ENCODE measurements around the gene GFY. TPM values are rescaled to one million over a fixed set of nuclear protein-coding genes. Genes with fewer than 3 reads are reported as not detected.

Gene GFY
- total and polyA plus RNA-seq, 9 of the 15 experiments (the other 6 are each of a cell fraction or from before 2014, with no cell fraction given): 0.06 to 0.40 (median 0.19) TPM; not detected in 3

- TF ChIP-seq SRSF7 (optimal IDR thresholded peaks at IDR 0.05; ENCODE audit: low read depth, low read length): no peak
- TF ChIP-seq ZNF696 (CRISPR knock-in tag; conservative IDR thresholded peaks at IDR 0.05): no peak; the same call in 1 of the 2 replicates
- no peak for TF ChIP-seq TEAD2 (tag; IDR thresholded peaks at IDR 0.05)
- TF ChIP-seq NR2F6 (CRISPR knock-in tag; IDR thresholded peaks at IDR 0.05): no peak
- no peak for TF ChIP-seq ARID2 (IDR thresholded peaks at IDR 0.05)
- TF ChIP-seq PTTG1 (tag; IDR thresholded peaks at IDR 0.05; ENCODE audit: low read depth): no peak
- no peak for TF ChIP-seq ZNF551 (CRISPR knock-in tag; IDR thresholded peaks at IDR 0.05)
- TF ChIP-seq, protein P1, sequence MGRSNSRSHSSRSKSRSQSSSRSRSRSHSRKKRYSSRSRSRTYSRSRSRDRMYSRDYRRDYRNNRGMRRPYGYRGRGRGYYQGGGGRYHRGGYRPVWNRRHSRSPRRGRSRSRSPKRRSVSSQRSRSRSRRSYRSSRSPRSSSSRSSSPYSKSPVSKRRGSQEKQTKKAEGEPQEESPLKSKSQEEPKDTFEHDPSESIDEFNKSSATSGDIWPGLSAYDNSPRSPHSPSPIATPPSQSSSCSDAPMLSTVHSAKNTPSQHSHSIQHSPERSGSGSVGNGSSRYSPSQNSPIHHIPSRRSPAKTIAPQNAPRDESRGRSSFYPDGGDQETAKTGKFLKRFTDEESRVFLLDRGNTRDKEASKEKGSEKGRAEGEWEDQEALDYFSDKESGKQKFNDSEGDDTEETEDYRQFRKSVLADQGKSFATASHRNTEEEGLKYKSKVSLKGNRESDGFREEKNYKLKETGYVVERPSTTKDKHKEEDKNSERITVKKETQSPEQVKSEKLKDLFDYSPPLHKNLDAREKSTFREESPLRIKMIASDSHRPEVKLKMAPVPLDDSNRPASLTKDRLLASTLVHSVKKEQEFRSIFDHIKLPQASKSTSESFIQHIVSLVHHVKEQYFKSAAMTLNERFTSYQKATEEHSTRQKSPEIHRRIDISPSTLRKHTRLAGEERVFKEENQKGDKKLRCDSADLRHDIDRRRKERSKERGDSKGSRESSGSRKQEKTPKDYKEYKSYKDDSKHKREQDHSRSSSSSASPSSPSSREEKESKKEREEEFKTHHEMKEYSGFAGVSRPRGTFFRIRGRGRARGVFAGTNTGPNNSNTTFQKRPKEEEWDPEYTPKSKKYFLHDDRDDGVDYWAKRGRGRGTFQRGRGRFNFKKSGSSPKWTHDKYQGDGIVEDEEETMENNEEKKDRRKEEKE (IDR thresholded peaks at IDR 0.05; ENCODE audit: borderline replicate concordance in 1 of 2, control insufficient read depth in 1 of 2, low read depth in 2 of 2, low read length in 1 of 2): no peak
- no peak for TF ChIP-seq IRF2 (CRISPR knock-in tag; IDR thresholded peaks at IDR 0.05)
- no peak for TF ChIP-seq SRSF3 (IDR thresholded peaks at IDR 0.05; ENCODE audit: insufficient read depth, low read length)
- TF ChIP-seq POLR3G (IDR thresholded peaks at IDR 0.05; ENCODE audit: extremely low read depth, insufficient read length, insufficient replicate concordance): no peak
- TF ChIP-seq ZBTB9 (CRISPR knock-in tag; IDR thresholded peaks at IDR 0.05): no peak
- no peak for TF ChIP-seq IFI16 (CRISPR knock-in tag; IDR thresholded peaks at IDR 0.05)
- peak; percentile 17 for TF ChIP-seq SAP30 (IDR thresholded peaks at IDR 0.05; ENCODE audit: borderline replicate concordance, insufficient read depth, low read depth, low read length, poor library complexity, severe bottlenecking)
- no peak for TF ChIP-seq SMAD2 (IDR thresholded peaks at IDR 0.05; ENCODE audit: low read depth, low read length)
- TF ChIP-seq PHF20 (IDR thresholded peaks at IDR 0.05; ENCODE audit: partially characterized antibody): peak; percentile 84
- TF ChIP-seq ESRRA (IDR thresholded peaks at IDR 0.05; ENCODE audit: borderline replicate concordance, low read depth): 0 out of 2 replicates have a peak, but pooled peaks have one; percentile 36
- no peak for TF ChIP-seq CSDE1 (IDR thresholded peaks at IDR 0.05)
- TF ChIP-seq, protein P2, sequence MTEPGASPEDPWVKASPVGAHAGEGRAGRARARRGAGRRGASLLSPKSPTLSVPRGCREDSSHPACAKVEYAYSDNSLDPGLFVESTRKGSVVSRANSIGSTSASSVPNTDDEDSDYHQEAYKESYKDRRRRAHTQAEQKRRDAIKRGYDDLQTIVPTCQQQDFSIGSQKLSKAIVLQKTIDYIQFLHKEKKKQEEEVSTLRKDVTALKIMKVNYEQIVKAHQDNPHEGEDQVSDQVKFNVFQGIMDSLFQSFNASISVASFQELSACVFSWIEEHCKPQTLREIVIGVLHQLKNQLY (CRISPR knock-in tag; conservative IDR thresholded peaks at IDR 0.05): no peak
- TF ChIP-seq TCF7L2 (IDR thresholded peaks at IDR 0.05; ENCODE audit: low read depth, low read length): no peak; the same call in 1 of the 2 replicates
- TF ChIP-seq NKRF (IDR thresholded peaks at IDR 0.05; ENCODE audit: borderline replicate concordance): no peak; the same call in 1 of the 2 replicates
Measured at GRCh38 chr19:49453013-49453756, 28.0 kb downstream of the GFY start, which contains the start of gene ALDH16A1 (continued).
